Keratinocyte (primary cell): ENCODE results near the gene NPTXR. TPM values are rescaled to one million over a fixed set of nuclear protein-coding genes. Genes with fewer than 3 reads are reported as not detected.

ENCODE experiments used
- DNase-seq: peaks from one replicate; pipeline ENCODE4 v3.0.0-alpha.2; 2011; ENCODE audit warnings: low read depth, missing footprints, low spot score
- FAIRE-seq: peaks from 2 replicates; lab custom pipeline; 2011; peaks lifted over from hg19 to GRCh38; lab: Jason Lieb, UNC
- H2AFZ ChIP-seq: 2 replicates; pipeline ENCODE4 v1.6.0; 2012; ENCODE audit warnings: low read length, control low read depth, inconsistent platforms; ENCODE audit not compliant: control insufficient read depth
- H3K27ac ChIP-seq: 2 replicates; pipeline ENCODE4 v1.5.1; 2011; ENCODE audit warnings: low read length; ENCODE audit not compliant: control insufficient read depth, insufficient read depth
- H3K27me3 ChIP-seq: 3 replicates; pipeline ENCODE4 v1.6.0; 2011; ENCODE audit warnings: low read length; ENCODE audit not compliant: control insufficient read depth, insufficient read depth; ENCODE audit errors: extremely low read depth
- H3K36me3 ChIP-seq, 2 experiments: 2 replicates in 1 of 2; 3 replicates in 1 of 2; pipeline ENCODE4 v1.5.1; 2011; ENCODE audit warnings: low read length in 2 of 2, mild to moderate bottlenecking in 1 of 2; ENCODE audit not compliant: control insufficient read depth in 2 of 2, insufficient read depth in 2 of 2; ENCODE audit errors: extremely low read depth in 1 of 2
- H3K4me1 ChIP-seq: 3 replicates; pipeline ENCODE4 v1.5.1; 2011; ENCODE audit warnings: low read length; ENCODE audit not compliant: control insufficient read depth, insufficient read depth; ENCODE audit errors: extremely low read depth
- H3K4me2 ChIP-seq: 3 replicates; pipeline ENCODE4 v1.6.0; 2011; ENCODE audit warnings: low read depth, low read length; ENCODE audit not compliant: control insufficient read depth, insufficient read depth; ENCODE audit errors: extremely low read depth
- H3K4me3 ChIP-seq, 3 experiments: fragments of 200-600 bp in 1 of 3; sonication (generic) in 1 of 3; 2 replicates in 2 of 3; 3 replicates in 1 of 3; pipeline ENCODE4 v1.5.1; 2011 to 2016; ENCODE audit warnings: low read length in 3 of 3, mild to moderate bottlenecking in 3 of 3, control low read depth in 2 of 3, inconsistent platforms in 1 of 3, low read depth in 1 of 3, mixed read lengths in 1 of 3, mixed run types in 1 of 3, moderate library complexity in 1 of 3; ENCODE audit not compliant: control insufficient read depth in 2 of 3, insufficient read depth in 2 of 3; ENCODE audit errors: extremely low read depth in 1 of 3
- H3K79me2 ChIP-seq: 2 replicates; pipeline ENCODE4 v1.6.0; 2012; ENCODE audit warnings: low read length; ENCODE audit not compliant: control insufficient read depth, insufficient read depth
- H3K9ac ChIP-seq: 3 replicates; pipeline ENCODE4 v1.6.0; 2011; ENCODE audit warnings: low read length; ENCODE audit not compliant: control insufficient read depth, insufficient read depth; ENCODE audit errors: extremely low read depth
- H3K9me1 ChIP-seq: 3 replicates; pipeline ENCODE4 v1.6.0; 2011; ENCODE audit warnings: low read length; ENCODE audit not compliant: control insufficient read depth, insufficient read depth; ENCODE audit errors: extremely low read depth
- H3K9me3 ChIP-seq: 2 replicates; pipeline ENCODE4 v1.5.1; 2012; ENCODE audit warnings: low read depth, low read length; ENCODE audit not compliant: control insufficient read depth
- H4K20me1 ChIP-seq: 3 replicates; pipeline ENCODE4 v1.6.0; 2011; ENCODE audit warnings: low read length; ENCODE audit not compliant: control insufficient read depth, insufficient read depth; ENCODE audit errors: extremely low read depth
- CTCF ChIP-seq, 3 experiments: IDR thresholded peaks in 1 of 3; conservative IDR thresholded peaks in 1 of 3; optimal IDR thresholded peaks in 1 of 3; 2 replicates in 2 of 3; 3 replicates in 1 of 3; pipeline versions ENCODE3 to v1.5.1; 2011; ENCODE audit warnings: low read length in 3 of 3, mild to moderate bottlenecking in 3 of 3, moderate library complexity in 2 of 3, control low read depth in 1 of 3, inconsistent platforms in 1 of 3; ENCODE audit not compliant: insufficient read depth in 2 of 3; ENCODE audit errors: extremely low read depth in 1 of 3
- EZH2 ChIP-seq: IDR thresholded peaks from one replicate; pipeline ENCODE4 v1.6.1; 2012; ENCODE audit warnings: inconsistent platforms, mild to moderate bottlenecking, low read length, moderate library complexity
- dilution Hi-C: fragments of 300-500 bp; cut with MboI; formaldehyde crosslinking; loops from one replicate; pipeline ENCODE4 v1.7.0; 2020; ENCODE audit warnings: low sequenced_read_pairs; ENCODE audit not compliant: extremely low pct_ligation_motif_present
- polyA plus RNA-seq, 5 experiments: library from polyadenylated mRNA; depleted of rRNA in 3 of 5; stranded (reverse) in 3 of 5; stranded (forward) in 1 of 5; unstranded in 1 of 5; fragments of >200 nt; gene quantifications; 1 replicate in 1 of 5; 2 replicates in 3 of 5; 3 replicates in 1 of 5; pipeline versions ENCODE4 v1.2.1 to v1.2.3, GENCODE V29; 2011 to 2012; ENCODE audit warnings: missing spikeins in 2 of 5, low read depth in 1 of 5, low replicate concordance in 1 of 5

The NPTXR gene
- polyA plus RNA-seq, 1 donor (not counting 4 experiments of a cell fraction or from before 2014, with no cell fraction given): 0.03 TPM

- no peak for DNase-seq
- no peak overlapping the region for H3K27ac ChIP-seq
- H3K79me2 ChIP-seq: no peaks in the 10 kb centered on the region
- no peak overlapping the region for H3K4me2 ChIP-seq
- no peak overlapping the region for H3K9ac ChIP-seq
- no peak for FAIRE-seq
- dilution Hi-C loops: no loop called here
- no peak overlapping the region for H3K4me3 ChIP-seq
- no peaks in the 10 kb centered on the region for H3K4me1 ChIP-seq
- no peaks in the 10 kb centered on the region for H3K36me3 ChIP-seq
- TF ChIP-seq EZH2 (no peak), CTCF (optimal IDR thresholded peaks at IDR 0.05 in 1 of 3, IDR thresholded peaks at IDR 0.05 in 1 of 3, conservative IDR thresholded peaks at IDR 0.05 in 1 of 3; ENCODE audit: extremely low read depth in 1 of 3, insufficient read depth in 2 of 3, low read length in 3 of 3) (no peak)
- no peak overlapping the region for H2AFZ ChIP-seq
- no peaks in the 10 kb centered on the region for H3K9me3 ChIP-seq
- peaks cover 1% of the 10 kb centered on the region for H4K20me1 ChIP-seq
- H3K27me3 ChIP-seq: peaks cover 13% of the 10 kb centered on the region
- no peaks in the 10 kb centered on the region for H3K9me1 ChIP-seq
Observed at GRCh38 chr22:38834991-38835390, 8.8 kb downstream of the NPTXR start.

DNA sequence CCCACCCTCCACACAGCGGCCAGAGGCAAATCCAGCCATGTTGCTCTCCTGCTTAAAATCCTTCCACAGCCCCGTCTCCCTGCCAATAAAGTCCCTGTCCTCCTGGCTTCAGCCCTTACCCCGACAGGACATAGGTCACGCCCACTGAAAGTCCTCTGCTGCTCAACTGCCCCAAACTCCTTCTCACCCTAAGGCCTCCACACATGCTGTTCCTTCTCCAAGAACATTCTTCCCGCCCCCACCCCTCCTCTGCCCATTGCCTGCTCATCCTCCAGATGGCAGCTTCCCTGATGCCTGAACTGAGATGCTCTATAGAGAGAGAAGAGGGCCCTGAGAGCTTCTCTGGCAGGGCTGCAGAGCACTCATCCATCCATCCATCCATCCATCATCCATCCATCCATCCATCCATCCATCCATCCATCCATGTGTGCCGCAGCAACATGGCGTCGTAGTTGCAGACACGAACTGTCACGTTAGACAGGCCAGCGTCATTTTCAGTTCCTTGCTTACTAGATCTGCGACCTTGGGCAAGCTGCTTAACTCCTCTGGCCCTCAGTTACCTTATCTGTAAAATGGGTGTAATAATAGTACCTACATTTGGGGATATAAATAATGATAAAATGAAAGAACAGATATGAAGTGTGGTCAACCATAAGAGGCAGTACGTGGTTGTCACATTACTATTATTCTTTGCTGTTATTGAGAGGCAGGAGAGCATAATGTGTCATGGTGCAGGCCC is 9.4 kb downstream of the NPTXR start:
- Histone ChIP-seq H2AFZ (no peak overlapping the region), H3K9ac (no peak overlapping the region), H3K27ac (no peak overlapping the region), H3K4me1 (no peaks in the 10 kb centered on the region), H3K36me3 (no peaks in the 10 kb centered on the region), H3K79me2 (no peaks in the 10 kb centered on the region), H3K27me3 (peaks cover 12% of the 10 kb centered on the region), H3K9me3 (no peaks in the 10 kb centered on the region), H4K20me1 (no peaks in the 10 kb centered on the region), H3K4me2 (no peak overlapping the region), H3K4me3 (no peak overlapping the region), H3K9me1 (no peaks in the 10 kb centered on the region)
- DNase-seq (no peak), FAIRE-seq (no peak)
- no peak for TF ChIP-seq CTCF (optimal IDR thresholded peaks at IDR 0.05 in 1 of 3, IDR thresholded peaks at IDR 0.05 in 1 of 3, conservative IDR thresholded peaks at IDR 0.05 in 1 of 3; ENCODE audit: extremely low read depth in 1 of 3, insufficient read depth in 2 of 3, low read length in 3 of 3)
- TF ChIP-seq EZH2: no peak
- dilution Hi-C loops: no loop called here
